Measurements from ENCODE around the gene HPD. TPM values are rescaled to one million over a fixed set of nuclear protein-coding genes. Genes with fewer than 3 reads are reported as not detected.
A peak's percentile ranks its signal among the peaks of the same experiment; 100 is the strongest.

HPD gene
- total and polyA plus RNA-seq, 7 experiments from 2014 or later, result not detected

DNA sequence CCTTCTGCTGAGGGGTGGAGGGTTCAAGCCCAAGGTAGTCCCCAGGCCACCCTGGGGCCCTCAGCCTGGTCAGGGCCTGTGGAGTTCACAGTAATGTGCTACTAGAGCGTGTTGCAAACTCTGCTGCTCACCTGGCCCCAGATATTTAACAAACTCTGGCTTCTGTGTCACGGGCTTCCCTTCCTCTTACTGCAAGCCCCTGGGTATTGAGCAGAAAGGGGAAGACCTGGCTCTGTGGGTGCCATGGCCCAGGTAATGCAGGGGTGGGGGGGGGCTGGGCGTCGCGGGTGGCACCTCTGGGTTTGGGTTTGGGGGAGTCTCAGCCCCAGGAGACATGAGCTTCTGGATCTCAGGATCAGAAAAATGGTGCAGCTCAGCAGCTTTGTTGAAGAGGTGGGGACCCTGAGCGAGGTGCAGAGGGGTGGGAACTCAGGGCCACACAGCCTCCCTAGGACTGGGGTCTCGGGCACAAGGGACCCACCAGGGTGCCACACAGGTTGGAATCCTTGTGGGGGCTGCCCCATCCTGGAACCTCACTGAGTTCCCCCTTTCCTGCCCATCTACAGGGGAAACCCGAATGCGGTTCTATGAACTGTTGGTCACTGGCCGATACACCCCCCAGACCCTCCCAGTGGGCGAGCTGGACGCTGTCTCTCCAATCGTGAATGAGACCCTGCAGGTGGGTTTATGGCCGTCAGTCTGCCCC lies 50.9 kb downstream of the HPD start:
- no peaks in the 10 kb centered on the region for H3K27me3 ChIP-seq (ENCODE audit: control insufficient read depth in 2 of 2, insufficient read depth in 2 of 2, low read length in 2 of 2)
- ATAC-seq, result no peak
- CTCF ChIA-PET, result interaction anchor here (0.6 to 13.4 kb wide), 4 partner anchors 11 to 107 kb away, joined by 4 to 609 read pairs (median 5); partner anchors contain the start of gene RHOF
- H3K27ac ChIP-seq (ENCODE audit: low read depth, low read length), result peak overlapping the region; percentile 46
- H3K4me1 Mint-ChIP-seq, result peaks cover 25 to 56% (median 36%) of the 10 kb centered on the region in 7 donors
- no peak for DNase-seq
- peaks cover 0 to 63% (median 3%) of the 10 kb centered on the region in 3 experiments for H3K36me3 ChIP-seq (ENCODE audit: control insufficient read depth in 2 of 3, insufficient read depth in 3 of 3, low read length in 3 of 3)
- peaks cover 35 to 42% of the 10 kb centered on the region in 2 donors for H3K4me1 ChIP-seq (ENCODE audit: control insufficient read depth in 2 of 2, insufficient read depth in 2 of 2, low read length in 2 of 2)
- H3K36me3 Mint-ChIP-seq, result peaks cover 4 to 29% (median 8%) of the 10 kb centered on the region in 5 donors
- intact Hi-C loops (cut with micrococcal nuclease), result loop anchor here in 1 of 2 donors (10.0 kb wide), 1 partner anchor 417 kb away; the partner anchor contains the start of gene DIABLO
- H3K27me3 Mint-ChIP-seq, result no peaks in the 10 kb centered on the region
- peaks cover 0 to 4% (median 0%) of the 10 kb centered on the region in 11 donors for H3K9me3 Mint-ChIP-seq
- POLR2A ChIA-PET, result interaction anchor here (0.9 to 28.5 kb wide), 5 partner anchors 8 to 121 kb away, joined by 3 to 1941 read pairs (median 5); partner anchors contain the start of genes PSMD9, RHOF and SETD1B
- peak overlapping the region in 6 of 9 donors; percentile 68 to 87 (median 77) for H3K27ac Mint-ChIP-seq
- H3K4me3 Mint-ChIP-seq, result peak overlapping the region; percentile 47 to 100 (median 90)
- no peaks in the 10 kb centered on the region for H3K9me3 ChIP-seq (ENCODE audit: control insufficient read depth in 2 of 3, low read length in 3 of 3)
- no peak overlapping the region for H3K4me3 ChIP-seq (ENCODE audit: low read length)

DNA sequence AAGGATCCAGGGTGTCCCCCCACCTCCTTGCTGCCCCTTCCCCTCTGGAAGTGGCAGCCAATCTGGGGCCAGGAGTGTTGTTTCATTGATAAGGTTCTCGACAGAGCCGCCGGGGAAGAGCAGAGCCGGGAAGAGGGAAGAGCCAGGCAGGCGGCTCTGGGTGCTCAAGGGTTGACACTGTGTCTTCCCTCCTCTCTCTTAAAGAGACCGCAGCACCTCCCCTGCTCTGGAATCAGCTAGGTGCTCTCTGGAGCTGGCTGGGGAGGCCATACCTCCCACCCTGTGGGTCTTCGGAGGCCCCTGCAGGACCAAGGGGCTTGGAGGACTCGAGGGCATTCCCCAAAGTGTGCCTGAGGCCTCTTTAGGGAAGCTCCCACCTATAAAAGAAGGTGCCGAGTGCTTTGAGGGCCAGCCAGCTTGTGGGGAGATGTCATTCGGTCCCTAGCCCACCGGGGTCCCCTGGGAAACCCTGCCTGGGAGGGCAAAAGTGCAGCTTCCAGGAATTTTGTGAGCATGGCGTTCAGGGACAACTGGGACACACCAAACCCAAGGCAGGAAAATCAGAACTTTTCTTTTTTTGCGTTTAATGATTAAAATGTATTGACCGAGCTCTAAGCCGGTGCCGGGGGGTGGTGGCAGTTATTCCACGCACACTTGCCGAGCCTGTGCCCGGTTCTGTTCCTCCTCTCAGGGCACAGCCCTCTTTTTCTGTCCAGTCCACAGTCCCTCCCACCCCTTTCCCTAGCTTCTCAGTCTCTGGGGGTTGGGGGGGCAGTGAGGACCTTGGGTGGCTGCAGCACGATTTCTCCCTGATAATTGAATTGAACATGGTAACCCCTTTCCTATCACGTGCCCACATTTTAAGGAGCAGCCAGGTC lies 51.9 kb downstream of the HPD start:
- no peaks in the 10 kb centered on the region for H3K27me3 ChIP-seq (ENCODE audit: control insufficient read depth in 2 of 2, insufficient read depth in 2 of 2, low read length in 2 of 2)
- peaks cover 7 to 32% (median 8%) of the 10 kb centered on the region in 5 donors for H3K36me3 Mint-ChIP-seq
- peak overlapping the region; percentile 79 to 100 (median 93) for H3K27ac Mint-ChIP-seq
- no peaks in the 10 kb centered on the region for H3K9me3 ChIP-seq (ENCODE audit: control insufficient read depth in 2 of 3, low read length in 3 of 3)
- peak overlapping the region; percentile 81 for H3K27ac ChIP-seq (ENCODE audit: low read depth, low read length)
- H3K36me3 ChIP-seq (ENCODE audit: control insufficient read depth in 2 of 3, insufficient read depth in 3 of 3, low read length in 3 of 3), result peaks cover 0 to 61% (median 3%) of the 10 kb centered on the region in 3 experiments
- CTCF ChIA-PET, result interaction anchor here (0.6 to 13.4 kb wide), 8 partner anchors 10 to 189 kb away, joined by 3 to 609 read pairs (median 4); partner anchors contain the start of gene RHOF
- no peak for ATAC-seq
- peaks cover 0 to 6% (median 0%) of the 10 kb centered on the region in 11 donors for H3K9me3 Mint-ChIP-seq
- POLR2A ChIA-PET, result interaction anchor here (0.6 to 28.5 kb wide), 10 partner anchors 9 to 1719 kb away, joined by 3 to 1941 read pairs (median 4); partner anchors contain the start of genes PSMD9, RHOF, SETD1B and TMEM120B
- peaks cover 28 to 33% of the 10 kb centered on the region in 2 donors for H3K4me1 ChIP-seq (ENCODE audit: control insufficient read depth in 2 of 2, insufficient read depth in 2 of 2, low read length in 2 of 2)
- intact Hi-C loops (cut with micrococcal nuclease), result loop anchor here in 1 of 2 donors (10.0 kb wide), 1 partner anchor 418 kb away; the partner anchor contains the start of gene DIABLO
- peak overlapping the region; percentile 75 for H3K4me3 ChIP-seq (ENCODE audit: low read length)
- no peaks in the 10 kb centered on the region for H3K27me3 Mint-ChIP-seq
- peak overlapping the region; percentile 88 to 100 (median 92) for H3K4me3 Mint-ChIP-seq
- no peak for DNase-seq
- H3K4me1 Mint-ChIP-seq, result peaks cover 25 to 51% (median 31%) of the 10 kb centered on the region in 7 donors

DNA sequence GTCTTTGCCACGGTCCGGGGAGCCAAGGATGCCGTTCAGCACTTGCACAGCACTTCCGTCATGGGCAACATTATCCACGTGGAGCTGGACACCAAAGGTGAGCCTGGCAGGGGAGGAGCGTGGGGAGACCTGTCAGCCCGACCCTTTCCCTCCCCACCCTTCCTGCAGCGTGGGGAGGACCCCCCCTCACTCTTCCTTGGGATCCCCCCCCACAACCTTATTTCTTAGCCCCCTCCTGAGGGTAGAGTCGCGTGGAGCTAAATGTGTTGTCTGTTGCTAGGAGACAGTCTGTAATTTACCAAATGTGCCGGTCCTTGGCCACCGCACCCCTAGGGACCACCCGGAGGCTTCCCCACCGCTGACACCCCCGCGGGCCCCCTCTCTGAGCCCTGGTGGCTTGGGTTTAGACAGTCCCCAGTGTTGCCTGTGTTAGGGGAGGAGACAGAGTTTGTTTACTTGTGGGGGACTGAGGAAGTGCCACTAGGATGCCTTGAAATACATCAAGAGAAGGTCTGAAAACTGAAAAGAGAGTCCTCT lies 52.6 kb downstream of the HPD start:
- POLR2A ChIA-PET, result interaction anchor here (0.6 to 28.5 kb wide), 10 partner anchors 10 to 1719 kb away, joined by 3 to 1941 read pairs (median 4); partner anchors contain the start of genes PSMD9, RHOF, SETD1B and TMEM120B
- Mint-ChIP-seq H3K9me3 (peaks cover 0 to 9% (median 0%) of the 10 kb centered on the region in 11 donors), H3K27ac (peak overlapping the region; percentile 79 to 100 (median 93)), H3K27me3 (no peaks in the 10 kb centered on the region), H3K4me3 (peak overlapping the region; percentile 88 to 100 (median 92)), H3K4me1 (peaks cover 22 to 45% (median 25%) of the 10 kb centered on the region in 7 donors), H3K36me3 (peaks cover 12 to 38% (median 14%) of the 10 kb centered on the region in 5 donors)
- DNase-seq, result peak in 3 of 9 donors; percentile 44 to 50 (median 45)
- Histone ChIP-seq H3K36me3 (ENCODE audit: control insufficient read depth in 2 of 3, insufficient read depth in 3 of 3, low read length in 3 of 3) (peaks cover 0 to 58% (median 3%) of the 10 kb centered on the region in 3 experiments), H3K4me1 (ENCODE audit: control insufficient read depth in 2 of 2, insufficient read depth in 2 of 2, low read length in 2 of 2) (peaks cover 21 to 26% of the 10 kb centered on the region in 2 donors), H3K9me3 (ENCODE audit: control insufficient read depth in 2 of 3, low read length in 3 of 3) (no peaks in the 10 kb centered on the region), H3K27ac (ENCODE audit: low read depth, low read length) (peak overlapping the region; percentile 81), H3K4me3 (ENCODE audit: low read length) (peak overlapping the region; percentile 75), H3K27me3 (ENCODE audit: control insufficient read depth in 2 of 2, insufficient read depth in 2 of 2, low read length in 2 of 2) (no peaks in the 10 kb centered on the region)
- ATAC-seq, result peak; percentile 10
- intact Hi-C loops (cut with micrococcal nuclease), result loop anchor here in 1 of 2 donors (10.0 kb wide), 1 partner anchor 419 kb away; the partner anchor contains the start of gene DIABLO
- CTCF ChIA-PET, result interaction anchor here (0.6 to 13.4 kb wide), 5 partner anchors 10 to 188 kb away, joined by 3 to 609 read pairs (median 3); partner anchors contain the start of gene RHOF

DNA sequence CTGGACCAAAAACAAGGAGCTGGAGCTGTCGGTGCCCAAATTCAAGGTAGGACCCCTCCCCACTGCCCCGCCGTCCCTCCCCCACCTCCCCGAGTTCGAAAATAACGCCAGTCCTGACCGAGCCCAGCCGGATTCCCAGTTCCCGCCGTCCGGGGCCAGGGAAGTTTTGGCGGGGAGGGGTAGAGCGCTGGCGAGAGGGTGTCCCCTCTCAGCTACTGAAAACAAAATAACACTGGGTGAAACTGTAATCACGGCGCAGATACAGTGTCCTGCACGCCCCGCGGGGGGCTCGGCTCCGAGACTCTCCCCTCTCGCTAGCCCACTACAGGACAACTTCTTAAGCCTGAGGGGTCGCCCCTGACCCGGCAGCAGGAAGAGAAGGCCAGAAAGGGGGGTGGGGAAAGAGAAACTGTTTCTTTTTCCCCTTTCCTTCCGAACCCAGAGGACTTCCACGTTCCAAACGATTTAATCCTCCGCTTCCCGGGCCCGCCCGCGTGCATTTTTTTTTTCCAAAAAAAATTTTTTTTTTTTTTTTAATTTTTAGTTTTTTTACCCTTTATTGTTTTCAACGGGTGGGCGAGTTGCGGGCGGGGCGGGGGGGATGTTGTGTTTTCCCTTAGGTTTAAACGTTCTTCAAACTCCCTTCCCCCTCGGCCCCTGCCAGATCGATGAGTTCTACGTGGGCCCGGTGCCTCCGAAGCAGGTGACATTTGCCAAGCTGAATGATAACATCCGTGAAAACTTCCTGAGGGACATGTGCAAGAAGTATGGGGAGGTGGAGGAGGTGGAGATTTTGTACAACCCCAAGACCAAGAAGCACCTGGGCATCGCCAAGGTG lies 53.3 kb downstream of the HPD start:
- ATAC-seq (no peak), DNase-seq (no peak)
- Mint-ChIP-seq H3K36me3 (peaks cover 12 to 35% (median 15%) of the 10 kb centered on the region in 5 donors), H3K27ac (peak overlapping the region; percentile 79 to 100 (median 97)), H3K27me3 (no peaks in the 10 kb centered on the region), H3K4me3 (peak overlapping the region; percentile 88 to 100 (median 92)), H3K4me1 (peaks cover 17 to 39% (median 20%) of the 10 kb centered on the region in 7 donors), H3K9me3 (peaks cover 0 to 9% (median 0%) of the 10 kb centered on the region in 11 donors)
- Histone ChIP-seq H3K27me3 (ENCODE audit: control insufficient read depth in 2 of 2, insufficient read depth in 2 of 2, low read length in 2 of 2) (no peaks in the 10 kb centered on the region), H3K4me1 (ENCODE audit: control insufficient read depth in 2 of 2, insufficient read depth in 2 of 2, low read length in 2 of 2) (peaks cover 14 to 21% of the 10 kb centered on the region in 2 donors), H3K27ac (ENCODE audit: low read depth, low read length) (peak overlapping the region; percentile 81), H3K9me3 (ENCODE audit: control insufficient read depth in 2 of 3, low read length in 3 of 3) (no peaks in the 10 kb centered on the region), H3K36me3 (ENCODE audit: control insufficient read depth in 2 of 3, insufficient read depth in 3 of 3, low read length in 3 of 3) (peaks cover 0 to 55% (median 3%) of the 10 kb centered on the region in 3 experiments), H3K4me3 (ENCODE audit: low read length) (peak overlapping the region; percentile 77)
- ChIA-PET CTCF (interaction anchor here (1.0 to 13.4 kb wide), 4 partner anchors 9 to 33 kb away, joined by 3 to 609 read pairs (median 4); partner anchors contain the start of gene RHOF), POLR2A (interaction anchor here (0.6 to 28.5 kb wide), 8 partner anchors 11 to 1555 kb away, joined by 3 to 1941 read pairs (median 5); partner anchors contain the start of genes PSMD9, RHOF and SETD1B)
- intact Hi-C loops (cut with micrococcal nuclease), result loop anchor here in 1 of 2 donors (10.0 kb wide), 1 partner anchor 419 kb away; the partner anchor contains the start of gene DIABLO

All from naive thymus-derived CD4-positive, alpha-beta T cell (primary cell).